Lung microvascular endothelial cell (primary cell): ENCODE measurements around the gene GIPC3. TPM values are rescaled to one million over a fixed set of nuclear protein-coding genes. Genes with fewer than 3 reads are reported as not detected.
A peak's percentile ranks its signal among the peaks of the same experiment; 100 is the strongest.
"Not testable (repeated sequence)": the region's sequence is repeated elsewhere in the genome, so short reads cannot be mapped to it uniquely, and the experiment has no call there.

Experiments
- DNase-seq, 2 donors: peaks; one replicate each; pipeline versions ENCODE4 v3.0.0 to v3.0.0-alpha.2; 2010; ENCODE audit warnings: low read depth in 2 of 2
- total RNA-seq: library from RNA; depleted of rRNA; stranded (reverse); fragments of >200 nt; gene quantifications from 2 replicates; pipeline ENCODE4 v1.2.1, GENCODE V29; 2014

GIPC3 gene
- total RNA-seq, 1 donor from 2014 or later, result 0.20 TPM

DNA sequence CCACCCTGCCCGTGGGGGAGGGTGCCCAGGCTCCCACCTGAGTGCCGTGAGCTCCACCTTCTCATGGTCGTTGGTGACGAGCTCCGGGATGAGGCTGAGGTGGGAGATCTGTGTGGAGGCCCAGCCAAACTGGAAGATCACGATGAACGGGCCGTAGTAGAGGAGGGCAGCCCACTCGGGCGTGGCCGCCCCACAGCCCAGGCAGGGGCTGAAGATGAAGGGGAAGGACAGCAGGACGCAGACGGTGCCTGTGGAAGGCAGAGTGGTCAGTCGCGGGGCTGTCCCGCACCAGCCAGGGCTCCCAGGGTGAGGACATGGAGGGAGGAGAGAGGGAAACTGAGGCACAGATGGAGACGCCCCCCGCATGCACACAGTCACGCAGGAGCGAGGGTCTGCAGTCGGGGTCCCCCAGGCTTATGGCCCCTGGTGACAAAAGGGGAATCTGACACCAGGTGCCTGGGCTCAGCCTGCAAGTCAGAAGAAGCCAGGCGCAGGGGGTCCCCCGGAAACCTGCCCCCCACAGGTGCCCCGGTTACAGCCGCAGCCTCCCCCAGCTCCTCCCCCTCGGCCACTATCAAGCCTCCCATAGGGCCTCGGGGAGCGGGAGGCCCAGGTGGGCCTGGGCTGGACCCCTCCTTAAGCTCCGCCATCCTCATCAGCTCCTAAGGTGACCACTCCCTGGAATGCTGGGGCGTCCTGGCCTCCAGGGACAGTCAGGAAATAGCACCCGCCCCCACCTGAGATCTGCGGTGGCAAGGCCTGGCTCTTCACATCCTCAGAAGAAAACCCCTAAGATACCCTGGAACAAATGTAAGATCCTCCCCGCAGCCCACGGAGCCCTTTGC is 34.1 kb upstream of the GIPC3 start:
- no peak for DNase-seq

DNA sequence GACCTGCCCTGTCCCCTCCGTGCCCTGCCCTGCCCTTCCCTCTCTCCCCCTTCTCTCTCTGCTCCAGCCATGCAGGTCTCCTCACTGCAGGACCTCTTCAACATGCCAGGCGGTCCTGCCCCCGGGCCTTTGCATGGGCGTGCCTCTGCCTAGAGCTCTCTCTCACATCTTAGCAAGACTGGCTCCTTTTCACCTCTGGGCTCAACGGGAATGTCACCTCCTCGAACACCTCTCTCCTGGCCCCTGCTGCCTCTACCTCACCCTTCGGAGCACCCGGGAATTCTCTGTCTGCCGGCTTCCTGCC is 33.5 kb upstream of the GIPC3 start:
- no peak for DNase-seq

DNA sequence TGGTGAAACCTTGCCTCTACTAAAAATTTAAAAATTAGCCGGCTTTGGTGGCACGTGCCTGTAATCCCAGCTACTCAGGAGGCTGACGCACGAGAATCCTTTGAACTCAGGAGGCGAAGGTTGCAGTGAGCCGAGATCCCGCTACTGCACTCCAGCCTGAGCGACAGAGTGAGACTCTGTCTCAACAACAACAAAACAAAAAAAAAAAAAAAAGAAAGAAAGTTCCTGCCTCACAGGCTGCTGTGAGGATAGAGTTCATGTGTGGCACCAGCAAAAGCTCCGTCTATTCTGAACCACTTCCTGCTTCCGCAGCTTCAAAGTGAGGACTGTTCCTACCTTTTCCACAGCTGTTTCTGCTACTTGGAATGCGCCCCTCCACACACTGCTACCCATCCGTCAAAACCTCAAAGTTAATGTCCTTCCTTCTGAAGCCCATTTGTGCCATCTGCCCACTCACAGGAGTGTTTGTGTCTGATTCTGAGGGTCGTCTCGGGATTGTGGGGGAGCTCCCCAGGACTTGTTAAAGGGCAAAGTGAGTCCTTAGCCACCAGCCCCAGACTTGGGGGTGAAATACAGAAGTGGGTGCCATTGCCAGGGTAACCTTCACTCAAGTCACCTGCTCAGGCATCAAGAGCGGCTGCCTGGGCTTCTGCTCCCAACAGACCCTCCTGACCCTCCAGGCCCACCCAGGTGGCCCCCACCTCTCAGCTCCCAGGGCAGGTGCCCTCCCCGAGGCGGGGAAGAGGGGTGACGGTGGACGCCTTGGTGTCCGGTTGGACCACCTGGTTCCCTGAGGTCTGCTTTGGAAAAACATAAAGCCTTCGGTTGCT is 30.8 kb upstream of the GIPC3 start:
- DNase-seq, result peak in 1 of 2 donors; percentile 55

DNA sequence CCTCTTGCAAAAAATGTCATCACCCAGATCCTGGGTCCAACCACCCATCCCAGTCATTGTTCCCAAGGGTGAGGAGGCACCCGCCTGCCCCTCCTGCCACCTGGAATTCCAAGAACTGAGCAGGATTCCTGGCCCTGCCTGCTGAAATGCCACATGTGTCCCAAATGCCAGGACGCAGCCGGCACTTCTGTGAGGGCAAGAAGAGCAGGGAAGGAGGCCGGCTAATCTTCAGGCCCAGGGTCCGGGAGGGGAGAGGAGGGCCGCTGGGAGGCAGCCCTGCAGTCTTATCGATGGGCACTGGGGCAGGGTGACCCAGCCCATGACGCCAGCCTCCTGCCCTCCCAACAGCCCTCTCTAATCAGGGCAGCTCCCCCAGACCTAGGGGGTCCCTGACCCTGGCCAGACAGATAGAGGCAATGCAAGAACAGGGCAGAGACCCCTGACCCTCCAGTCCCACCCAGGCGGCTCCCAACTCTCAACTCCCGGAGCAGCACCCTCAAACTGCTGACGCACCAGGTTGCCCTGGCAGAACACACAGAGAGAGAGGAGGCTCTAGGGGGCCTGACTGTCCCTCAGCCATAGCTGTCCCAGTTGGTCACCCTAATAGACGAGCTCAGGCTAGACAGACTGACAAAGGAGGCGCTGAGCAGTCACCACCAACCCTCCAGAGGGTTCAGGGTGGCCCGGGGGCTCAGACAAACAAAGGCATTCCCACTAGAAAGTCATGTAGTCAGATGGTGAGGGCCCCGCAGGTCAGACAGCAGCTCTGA is 29.4 kb upstream of the GIPC3 start:
- DNase-seq, result no peak

DNA sequence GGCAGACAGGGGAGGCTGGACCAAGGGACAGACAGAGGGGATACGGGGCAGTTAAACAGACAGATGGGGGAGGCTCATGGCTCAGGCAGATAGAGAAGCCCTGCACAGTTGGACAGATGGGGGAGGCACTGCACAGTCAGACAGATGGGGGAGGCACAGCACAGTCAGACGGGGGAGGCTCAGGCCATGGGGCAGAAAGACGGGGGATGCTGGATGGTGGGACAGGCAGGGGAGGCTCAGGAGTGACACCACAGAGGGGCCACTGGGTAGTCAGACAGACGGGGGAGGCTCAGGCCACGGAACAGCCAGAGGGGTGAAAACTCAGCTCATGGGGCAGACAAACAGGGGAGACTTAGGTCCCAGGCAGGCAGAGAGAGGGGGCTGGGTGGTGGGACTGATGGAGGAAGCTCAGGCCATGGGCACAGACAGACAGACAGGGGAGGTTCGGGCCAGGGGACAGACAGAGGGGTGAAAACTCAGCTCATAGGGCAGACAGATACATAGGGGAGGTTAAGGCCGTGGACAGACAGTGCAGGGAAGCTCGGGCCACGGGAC is 28.8 kb upstream of the GIPC3 start:
- DNase-seq, result no peak

DNA sequence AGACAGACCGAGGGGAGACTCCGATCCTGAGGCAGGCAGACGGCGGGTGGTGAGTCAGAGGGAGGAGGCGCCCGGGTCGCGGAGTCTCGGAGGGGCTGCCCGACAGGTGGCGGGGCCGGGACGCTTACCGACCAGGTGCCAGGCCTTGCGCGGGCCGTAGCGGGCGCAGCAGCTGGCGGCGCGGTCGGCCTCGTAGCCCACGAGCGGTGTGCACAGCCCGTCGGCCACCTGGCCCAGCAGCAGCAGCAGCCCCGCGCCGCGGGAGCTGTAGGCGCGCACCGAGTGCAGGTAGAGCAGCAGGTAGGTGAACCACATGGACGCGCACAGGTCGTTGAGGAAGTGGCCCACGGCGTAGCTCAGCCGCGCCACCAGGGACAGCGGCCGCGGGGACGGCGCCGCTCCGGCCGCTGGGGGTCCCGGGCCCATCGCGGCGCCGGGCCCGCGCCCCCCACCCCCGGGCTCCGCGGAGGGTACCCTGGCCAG is 28.3 kb upstream of the GIPC3 start:
- peak; percentile 44 to 58 for DNase-seq

DNA sequence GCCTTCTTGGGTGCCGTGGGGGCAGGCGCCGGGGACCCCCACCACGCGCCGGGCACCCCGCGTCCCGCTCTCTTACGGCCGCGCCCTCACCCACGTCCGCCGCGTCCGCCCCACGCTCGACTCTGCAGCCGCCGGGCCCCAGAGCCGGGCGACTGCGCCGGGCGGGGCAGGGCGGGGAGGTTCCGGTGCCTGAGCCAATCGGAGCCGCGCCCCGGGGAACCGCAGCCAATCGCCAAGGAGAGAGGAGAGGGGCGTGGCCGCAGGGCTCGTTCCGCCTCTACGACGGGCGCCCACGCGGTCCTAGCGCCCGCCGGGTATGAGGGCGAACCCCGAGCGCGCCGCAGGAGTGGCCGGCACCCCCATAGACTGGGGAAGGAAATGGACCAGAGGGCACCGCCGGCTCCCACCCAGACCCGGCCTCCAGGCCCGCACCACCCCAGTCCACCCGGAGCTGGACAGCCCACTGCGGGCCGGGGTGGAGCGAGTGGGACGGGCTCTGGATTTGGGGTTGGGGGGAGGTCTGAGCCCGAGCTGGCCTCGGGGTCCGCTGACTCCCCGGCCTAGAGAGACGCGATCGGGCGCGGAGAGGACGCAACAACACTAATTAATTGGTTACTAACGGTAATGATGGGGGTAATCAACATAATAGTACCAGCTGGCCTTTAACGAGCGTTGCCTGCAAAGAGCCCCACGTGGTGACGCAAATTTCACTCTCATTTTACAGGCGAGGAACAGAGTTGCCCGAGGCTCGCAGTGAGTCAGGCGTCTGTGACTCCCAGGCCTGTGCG is 27.6 kb upstream of the GIPC3 start, which contains the start of gene MFSD12:
MFSD12 (minus strand) TSS at position 126 of the 788 bp plus-strand sequence. CDS start 183 bp downstream, outside the sequence.
- DNase-seq, result peak; percentile 93 to 95

DNA sequence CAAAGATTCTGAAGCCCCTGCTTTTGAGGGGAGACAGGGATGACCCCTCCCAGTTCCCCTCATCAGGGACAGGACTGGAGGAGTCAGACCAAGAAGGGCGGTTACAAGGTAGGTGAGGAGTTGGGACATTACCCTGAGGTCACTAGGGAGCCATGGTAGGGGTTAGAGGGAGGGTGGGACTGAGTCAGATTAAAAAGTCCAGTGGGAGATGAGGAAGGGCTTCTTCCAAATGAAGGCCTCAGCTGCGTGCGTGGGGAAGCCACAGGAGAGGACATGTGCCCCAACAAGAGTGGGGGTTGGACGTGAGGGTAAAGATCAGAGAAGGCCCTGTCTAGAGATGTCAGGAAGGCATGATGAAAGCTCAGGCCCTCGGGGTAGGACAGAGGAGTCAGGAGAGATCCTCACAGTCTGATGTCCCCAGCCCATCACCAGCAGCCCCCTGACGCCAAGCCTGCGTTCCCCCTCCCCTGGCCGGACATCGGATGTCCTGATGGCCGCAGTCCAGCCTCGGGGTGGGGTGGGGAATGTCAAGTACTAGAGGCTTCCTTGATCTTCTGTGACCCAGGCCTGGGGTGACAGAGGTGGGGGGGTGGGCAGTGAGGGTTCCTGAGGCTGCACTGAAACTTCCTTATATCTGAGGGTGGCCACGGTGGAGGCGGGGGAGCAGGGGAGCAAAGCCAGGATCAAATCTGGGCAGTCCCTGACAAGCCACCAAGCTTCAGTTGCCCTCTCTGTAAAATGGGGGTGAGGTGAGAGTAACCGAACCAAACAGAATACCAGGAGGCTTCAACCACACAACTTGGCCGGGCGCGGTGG is 21.4 kb upstream of the GIPC3 start:
- no peak for DNase-seq

DNA sequence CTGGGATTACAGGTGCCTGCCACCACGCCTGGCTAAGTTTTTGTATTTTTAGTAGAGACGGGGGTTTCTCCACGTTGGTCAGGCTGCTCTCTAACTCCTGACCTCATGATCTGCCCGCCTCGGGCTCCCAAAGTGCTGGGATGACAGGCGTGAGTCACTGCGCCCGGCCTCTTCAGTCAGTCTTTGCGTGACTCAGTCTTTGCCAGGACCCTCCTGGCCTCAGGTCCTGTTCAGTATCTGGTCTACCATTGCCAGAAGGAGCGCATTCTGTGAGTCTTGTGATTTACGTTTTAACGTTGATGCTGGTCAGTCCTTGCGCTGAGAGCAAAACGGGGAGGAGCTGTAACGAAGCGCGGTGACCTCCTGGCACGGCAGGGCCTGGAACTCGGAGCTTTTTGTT is 20.1 kb upstream of the GIPC3 start:
- no peak for DNase-seq

DNA sequence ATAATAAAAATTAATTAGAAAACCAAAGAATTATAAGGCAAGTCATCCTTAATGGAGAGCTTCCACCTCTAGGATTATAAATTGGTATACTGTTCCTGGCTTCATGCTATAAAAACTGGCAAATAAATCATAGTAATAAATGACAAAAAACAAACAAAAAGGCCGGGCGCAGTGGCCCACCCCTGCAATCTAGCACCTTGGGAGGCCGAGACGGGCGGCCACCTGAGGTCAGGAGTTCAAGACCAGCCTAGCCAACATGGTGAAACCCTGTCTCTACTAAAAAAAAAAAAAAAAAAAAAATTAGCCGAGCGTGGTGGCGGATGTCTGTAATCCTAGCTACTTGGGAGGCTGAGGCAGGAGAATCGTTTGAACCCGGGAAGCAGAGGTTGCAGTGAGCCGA is 15.2 kb upstream of the GIPC3 start:
- not testable (repeated sequence) for DNase-seq

DNA sequence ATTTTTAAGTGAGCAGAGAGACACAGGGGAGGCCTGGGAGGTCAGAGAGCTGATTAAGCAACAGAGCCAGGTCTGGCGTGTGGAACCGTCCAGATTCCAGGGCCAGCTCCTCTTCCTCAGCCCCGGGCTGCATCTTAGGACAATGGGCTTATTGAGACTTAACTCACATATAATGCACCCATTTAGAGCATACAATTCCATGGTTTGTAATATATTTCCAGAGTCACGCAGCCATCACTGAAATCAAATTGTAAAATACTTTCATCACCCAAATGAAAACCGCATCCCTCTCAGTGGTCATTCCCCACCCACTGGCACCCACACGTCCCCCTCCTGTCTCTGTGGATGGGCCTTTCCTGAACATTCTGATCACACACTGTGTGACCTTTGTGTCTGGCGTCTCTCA is 14.7 kb upstream of the GIPC3 start:
- no peak for DNase-seq

DNA sequence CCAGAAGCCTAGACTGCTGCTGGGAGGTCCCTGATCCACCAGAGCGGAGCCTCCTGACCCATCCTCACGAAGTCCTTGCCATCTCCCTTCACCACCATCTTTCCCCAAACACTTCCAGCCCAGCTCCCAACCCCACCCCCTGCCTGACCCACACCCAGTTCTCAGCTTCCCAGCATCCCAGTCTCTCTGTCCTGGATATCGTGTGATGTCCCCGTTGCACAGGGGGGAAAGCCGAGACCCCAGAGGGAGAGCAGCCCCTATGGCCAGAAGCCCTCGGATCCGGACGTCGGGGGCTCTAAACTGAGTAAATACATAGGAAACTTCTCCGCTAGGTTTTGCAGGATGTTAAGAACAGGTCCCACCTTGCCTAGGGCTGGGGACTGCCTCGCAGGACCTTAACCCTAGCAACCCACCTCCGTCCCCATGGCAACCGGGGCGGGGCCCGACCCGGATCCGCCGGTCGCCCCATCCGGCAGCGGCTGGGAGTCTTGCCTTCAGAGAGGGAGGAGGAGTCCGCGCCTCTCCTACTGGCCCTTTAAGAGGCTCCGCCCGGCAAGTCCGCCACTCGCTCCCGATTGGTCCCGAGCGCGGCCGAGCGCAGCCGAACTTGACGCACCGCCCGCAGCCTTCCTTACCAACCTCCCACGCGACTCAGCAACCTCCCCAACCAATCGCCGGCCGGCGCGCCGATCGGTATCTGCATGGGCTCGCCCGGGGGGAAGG is 13.0 kb upstream of the GIPC3 start:
- peak; percentile 100 for DNase-seq

DNA sequence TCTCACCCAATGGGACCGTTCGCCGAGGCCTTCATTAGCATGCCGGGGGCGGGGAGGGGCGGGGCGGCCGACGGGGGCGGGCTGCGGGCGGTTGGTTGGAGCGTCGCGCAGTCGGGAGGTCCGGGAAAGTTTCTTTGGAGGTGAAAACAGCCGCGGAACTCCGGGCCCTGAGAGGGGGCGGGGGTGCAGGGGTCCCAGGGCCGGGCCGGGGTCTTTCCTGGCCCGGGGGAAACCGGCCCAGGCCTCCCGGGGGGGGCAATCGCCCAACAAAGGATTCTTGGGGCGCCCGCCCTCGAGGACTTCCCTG is 12.5 kb upstream of the GIPC3 start, which contains the start of gene HMG20B:
HMG20B (plus strand) TSS at position 90 of the 307 bp plus-strand sequence. CDS start 366 bp downstream, outside the sequence.
- DNase-seq, result no peak

DNA sequence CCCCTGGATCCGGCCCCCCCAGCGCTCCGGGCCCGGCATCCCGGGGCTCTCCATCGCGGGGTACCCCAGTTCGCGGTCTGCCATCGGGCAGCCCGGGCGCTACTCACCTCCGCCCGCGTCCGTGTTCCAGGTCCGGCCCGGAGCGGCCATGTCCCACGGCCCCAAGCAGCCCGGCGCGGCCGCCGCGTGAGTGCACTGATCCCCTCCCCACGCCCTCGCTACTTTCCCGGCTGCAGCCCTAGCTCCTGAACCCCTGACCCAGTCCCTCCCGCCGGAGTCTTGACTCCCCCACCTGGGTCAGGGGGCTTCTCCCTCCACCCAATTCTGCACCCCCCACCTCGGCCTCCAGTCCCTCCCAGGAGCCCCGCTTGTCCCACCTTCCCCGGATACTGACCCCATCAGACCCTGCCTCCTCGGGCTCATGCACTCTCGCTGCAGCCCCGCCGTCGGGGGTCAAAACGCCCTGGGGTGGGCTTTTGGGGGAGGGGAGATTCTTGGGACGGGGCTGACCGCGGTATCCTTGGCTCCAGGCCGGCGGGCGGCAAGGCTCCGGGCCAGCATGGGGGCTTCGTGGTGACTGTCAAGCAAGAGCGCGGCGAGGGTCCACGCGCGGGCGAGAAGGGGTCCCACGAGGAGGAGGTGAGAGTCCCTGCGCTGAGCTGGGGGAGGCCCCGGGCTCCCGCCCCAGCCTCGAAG is 12.0 kb upstream of the GIPC3 start:
- peak in 1 of 2 donors; percentile 35 for DNase-seq

DNA sequence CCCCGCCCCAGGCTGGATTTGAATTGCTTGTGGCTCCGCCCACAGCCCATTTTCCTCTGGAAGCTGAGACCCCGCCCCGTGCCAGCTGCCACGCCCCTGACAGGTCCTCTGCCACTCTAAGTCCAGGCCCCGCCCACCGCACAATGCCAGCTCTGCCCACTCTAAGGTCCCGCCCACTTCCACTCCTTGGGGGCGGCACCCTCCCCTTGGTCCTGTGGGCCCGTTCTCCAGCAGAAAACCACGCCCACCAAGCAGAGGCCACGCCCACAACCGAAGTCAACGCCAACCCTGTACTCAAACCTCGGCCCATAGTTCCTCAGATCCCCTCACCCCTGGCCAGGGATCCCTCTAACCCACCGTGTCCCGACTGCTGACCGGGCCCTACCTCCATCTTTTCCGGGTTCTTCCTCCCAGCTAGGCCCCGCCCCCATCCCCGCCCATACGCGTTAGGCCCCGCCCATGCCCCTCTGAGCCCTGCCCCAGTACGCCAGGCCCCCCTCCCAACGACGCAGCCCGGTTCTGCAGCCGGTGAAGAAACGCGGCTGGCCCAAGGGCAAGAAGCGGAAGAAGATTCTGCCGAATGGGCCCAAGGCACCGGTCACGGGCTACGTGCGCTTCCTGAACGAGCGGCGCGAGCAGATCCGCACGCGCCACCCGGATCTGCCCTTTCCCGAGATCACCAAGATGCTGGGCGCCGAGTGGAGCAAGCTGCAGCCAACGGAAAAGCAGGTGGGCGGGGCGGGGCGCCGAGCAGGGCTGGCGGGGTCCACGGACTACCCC is 11.2 kb upstream of the GIPC3 start:
- DNase-seq, result peak; percentile 99

DNA sequence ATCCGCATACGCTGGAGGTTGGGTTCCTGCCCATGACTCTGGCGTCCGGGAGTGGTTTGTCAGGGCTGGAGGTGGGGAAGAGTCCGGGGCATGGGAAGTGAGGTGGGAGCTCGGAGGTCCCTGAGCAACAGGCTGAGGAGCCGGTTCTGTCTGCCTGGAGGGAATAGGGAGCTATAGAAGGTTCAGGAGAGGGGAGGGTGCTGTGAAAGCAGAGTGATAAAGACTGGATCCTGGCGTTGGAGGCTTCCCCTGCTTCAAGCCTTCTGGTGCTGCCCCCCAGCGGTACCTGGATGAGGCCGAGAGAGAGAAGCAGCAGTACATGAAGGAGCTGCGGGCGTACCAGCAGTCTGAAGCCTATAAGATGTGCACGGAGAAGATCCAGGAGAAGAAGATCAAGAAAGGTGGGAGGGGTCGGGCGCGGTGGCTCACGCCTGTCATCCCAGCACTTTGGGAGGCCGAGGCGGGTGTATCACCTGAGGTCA is 10.0 kb upstream of the GIPC3 start:
- peak; percentile 51 to 63 for DNase-seq

DNA sequence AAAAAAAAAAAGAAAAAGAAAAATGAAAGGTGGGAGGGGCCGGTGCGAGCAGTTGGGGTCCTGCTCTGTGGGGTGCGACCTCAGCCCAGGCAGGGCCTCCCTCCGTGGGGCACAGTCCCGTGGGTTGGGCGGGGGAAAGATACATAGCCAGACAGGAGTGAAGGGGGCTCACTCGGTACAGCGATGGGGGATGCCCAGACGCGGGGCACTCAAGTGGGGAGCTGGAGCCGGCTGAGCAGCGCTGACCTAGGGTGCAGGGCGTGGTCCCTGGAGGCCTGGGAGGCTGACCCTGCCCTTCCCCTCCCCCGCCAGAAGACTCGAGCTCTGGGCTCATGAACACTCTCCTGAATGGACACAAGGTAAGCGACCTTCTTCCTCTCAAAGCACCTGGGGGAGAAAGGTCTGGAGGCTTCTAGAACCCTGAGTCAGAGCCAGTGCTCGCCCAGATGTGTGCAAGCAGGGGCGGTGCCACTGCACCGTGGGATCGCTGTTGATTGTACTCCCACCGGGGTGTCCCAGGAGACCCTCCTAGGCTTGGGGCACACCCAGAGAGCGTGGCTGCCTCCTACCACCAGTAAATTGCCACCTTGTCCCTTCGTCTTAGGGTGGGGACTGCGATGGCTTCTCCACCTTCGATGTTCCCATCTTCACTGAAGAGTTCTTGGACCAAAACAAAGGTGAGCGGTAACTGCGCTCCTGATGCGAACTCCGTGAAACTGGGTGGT is 9.2 kb upstream of the GIPC3 start:
- no peak for DNase-seq
